NCI-H1694 (cell line): ENCODE data around the gene JPT2.

Experiments
- DNase-seq: peaks from one replicate; lab custom pipeline; 2025; lab: John Stamatoyannopoulos, UW

The JPT2 gene

DNA sequence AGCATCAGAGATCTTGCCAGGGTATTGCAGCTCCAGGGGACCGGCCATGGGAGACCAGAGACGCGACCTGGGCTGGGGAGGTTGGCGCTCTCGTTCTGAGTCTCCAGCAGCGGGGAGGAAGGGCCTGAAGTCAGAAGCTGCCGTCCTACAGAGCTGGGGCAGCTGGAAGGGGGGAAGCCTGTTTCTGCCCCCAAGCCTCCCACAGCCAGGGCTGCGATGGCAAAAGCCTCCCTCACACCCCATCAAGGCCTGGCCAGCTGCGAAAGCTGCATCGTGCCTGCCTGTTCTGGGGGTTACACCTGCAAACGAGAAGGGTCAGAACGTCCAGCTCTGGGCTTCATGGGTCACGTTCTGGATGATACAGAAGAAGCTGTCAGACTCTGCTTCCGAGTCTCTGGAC, 54.0 kb downstream of the JPT2 start:
- DNase-seq, result no peak

DNA sequence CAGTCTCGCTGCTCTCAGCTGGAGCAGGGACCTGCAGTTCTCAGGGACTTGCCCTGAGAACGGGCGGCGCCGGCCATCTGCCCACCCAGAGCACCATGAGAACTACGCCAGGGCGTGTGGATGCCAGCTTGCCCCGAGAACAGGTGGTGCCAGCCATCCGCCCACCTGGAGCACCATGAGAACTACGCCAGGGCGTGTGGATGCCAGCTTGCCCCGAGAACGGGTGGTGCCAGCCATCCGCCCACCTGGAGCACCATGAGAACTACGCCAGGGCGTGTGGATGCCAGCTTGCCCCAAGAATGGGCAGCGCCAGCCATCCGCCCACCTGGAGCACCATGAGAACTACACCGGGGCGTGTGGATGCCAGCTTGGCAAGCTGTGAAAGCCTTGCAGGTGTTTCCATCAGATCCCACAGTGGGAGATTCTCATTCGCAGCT, 54.5 kb downstream of the JPT2 start:
- DNase-seq, result peak; percentile 16

DNA sequence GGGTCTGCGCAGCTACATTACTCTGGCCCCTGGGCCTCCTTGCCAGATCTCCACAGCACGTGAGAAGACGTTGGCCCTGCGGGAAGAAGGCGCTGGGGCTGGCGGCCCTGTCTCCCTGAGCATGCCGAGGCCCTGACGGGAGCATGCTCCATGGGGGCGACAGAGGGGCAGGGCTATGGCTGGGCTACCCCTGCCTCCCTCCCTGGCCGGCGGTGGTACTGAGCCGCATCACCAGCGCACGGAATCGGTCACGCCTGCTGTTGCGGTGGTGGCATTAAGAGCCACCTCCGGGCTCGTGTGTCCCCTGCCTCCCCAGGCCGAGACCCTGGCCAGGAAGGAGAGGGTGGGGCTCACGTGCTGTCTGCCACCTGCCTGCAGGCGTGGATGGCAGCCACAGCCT, 56.0 kb downstream of the JPT2 start:
- DNase-seq, result no peak

DNA sequence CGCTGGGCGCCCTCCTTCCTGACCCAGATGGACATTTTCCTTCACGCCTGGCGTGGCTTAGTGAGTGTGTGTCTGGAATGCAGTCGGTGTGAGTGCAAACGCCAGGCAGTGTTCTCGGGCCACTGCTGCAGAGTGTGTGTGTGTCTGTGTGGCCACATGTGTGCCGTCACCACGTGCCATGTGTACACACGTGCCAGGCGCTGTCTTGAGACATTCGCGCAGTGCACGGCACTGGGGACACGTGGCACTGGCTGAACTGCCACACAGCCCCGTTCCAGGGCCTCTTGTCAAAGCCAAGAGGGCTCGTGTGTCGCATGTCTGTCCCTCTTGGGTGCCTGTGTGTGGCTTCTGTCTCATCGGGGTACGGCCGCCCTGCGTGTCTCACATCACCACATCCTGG, 56.7 kb downstream of the JPT2 start:
- DNase-seq, result no peak

DNA sequence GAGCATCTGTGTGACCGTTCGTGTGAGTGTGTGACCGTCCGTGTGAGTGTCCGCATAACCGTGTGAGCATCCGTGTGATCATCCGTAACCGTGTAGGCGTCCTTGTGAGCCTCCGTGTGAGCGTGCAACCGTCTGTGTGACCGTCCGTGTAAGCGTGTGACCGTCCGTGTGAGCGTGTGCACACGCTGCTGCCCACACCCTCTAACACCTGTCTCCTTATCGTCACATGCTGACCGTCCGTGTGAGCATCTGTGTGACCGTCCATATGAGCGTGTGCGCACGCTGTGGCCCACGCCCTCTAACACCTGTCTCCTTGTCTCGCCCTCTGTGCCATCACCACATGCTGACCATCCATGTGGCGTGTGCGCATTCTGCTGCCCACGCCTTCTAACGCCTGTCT, 62.2 kb downstream of the JPT2 start:
- no peak for DNase-seq

DNA sequence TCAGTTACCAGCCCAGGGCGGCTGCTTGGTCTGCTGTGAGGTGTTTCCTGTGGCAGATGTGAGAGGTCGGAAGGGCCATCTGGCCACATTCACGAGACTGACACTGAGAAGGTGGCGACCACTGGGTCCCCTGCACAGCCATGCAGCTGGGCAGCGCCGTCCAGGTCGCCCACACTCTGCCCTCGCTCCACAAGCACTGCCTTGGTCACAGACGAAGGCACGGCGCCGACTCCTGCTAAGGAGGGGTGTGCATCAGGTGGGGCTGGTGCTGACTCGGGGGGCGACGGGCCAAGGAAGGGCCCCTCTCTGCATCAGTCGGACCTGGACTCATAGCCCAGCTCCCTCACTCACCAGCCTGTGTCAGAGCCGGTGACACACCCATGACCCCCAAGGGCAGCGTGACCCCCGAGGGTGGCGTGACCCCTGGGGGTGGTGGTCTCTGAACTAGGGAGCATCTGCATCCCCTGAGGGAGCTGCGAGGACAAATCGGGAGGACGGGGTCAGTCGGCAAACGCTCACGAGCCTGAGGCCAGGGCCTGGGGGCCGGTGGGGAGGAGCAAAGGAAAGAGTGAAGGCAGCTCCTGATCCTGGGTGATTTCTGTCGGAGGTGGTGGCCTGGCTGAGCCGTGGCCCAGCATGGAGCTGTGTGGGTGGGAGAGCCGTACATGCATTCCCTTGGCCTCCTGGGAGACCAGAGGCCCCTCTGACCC, 62.9 kb downstream of the JPT2 start:
- DNase-seq, result no peak

DNA sequence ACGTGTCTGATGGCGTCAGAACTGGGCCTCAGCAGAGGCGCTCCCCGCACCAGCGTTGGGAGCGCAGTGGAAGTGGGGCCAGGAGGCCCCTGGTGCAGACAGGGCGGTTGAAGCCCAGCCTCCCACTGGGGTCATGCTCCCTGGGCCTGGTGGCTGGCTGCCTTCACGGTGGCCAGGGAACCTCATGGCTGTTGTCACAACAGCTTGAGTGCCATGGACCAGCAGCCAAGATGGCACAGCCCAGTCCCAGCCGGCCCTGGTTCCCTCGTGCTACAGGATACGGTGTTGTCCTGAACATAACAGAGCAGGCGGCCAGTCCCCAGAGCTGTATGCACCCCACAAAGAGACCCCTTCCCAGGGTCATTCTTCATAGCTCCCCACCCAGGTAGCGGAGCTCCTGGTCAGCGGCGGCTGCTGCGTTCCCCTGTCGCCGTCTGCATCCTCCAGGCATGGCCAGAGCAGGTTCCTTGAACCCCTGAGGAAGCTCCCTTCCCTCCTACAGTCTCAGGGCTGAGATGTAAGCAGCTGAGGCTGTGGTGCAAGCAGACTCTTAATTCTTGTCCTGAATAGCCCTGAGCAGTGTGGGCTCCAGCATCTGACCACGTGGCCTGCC, 63.6 kb downstream of the JPT2 start:
- DNase-seq, result no peak

DNA sequence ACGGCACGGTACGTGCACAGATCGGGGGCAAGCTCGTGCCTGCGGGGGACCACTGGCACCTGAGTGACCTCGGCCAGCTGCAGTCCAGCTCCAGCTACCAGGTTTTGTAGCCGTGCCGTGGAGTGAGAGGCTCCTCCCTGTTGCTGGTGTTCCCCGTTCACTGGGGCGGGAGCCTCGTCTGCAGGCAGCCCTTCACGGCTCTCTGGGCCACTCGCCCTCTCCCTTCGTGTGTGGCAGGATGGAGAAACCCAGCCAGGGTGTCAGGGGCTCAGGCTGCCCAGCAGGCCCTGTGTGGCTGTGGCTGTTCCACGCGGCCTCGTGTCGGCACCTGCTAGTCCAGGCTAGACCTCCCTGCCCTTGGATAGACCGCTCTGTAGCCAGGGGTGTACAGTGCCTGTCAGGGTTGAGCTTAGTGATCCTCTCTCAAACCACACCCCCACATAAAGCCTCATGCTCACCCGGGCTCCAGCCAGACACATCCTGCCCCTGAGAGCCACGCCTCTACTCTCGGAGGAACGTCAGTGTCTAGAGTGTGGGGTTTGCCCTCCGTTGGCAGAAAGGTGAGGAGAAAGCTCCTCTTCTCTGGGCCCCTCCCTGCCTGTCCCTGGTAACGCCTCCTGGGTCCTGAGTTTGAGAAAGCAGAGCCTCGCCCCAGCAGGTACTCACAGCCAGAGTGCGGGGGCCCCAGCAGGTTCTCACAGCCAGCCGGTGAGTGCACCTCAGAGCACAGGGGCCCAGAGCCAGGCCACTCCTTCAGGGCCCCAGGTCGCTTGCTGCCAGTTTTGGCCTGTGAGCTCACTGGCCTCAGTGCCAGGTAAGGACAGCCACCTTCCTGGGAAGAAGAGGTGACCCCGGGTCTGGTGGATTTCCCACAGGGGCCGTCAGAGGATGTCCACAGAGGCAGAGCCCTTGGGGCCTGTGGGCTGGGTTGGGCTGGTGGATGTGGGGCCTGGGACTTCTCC, 65.6 kb downstream of the JPT2 start:
- DNase-seq, result no peak

DNA sequence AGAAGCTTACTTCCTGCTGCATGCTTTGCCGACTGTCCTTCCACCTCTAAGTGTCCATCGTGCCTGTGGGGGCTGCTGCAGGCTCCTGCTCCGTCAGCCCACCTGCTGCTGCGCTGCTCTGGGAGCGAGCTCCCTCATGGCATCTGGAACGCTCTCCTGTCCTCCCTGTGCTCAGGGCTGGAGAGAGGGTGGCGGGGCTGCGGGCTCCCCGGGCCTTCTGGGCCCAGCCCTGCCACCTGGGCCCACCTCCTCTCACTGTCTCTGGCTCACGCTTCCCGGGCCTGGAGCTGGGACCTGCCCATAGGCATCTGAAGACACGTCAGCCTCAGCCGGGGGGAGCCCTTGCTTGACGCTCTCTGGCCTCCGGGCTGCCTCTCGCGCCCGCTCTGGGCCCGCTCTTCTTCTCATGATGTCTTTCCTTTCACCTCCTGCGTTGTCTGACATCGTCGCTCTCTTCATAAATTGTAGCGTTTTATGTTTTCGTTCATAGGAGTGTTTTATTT, 66.3 kb downstream of the JPT2 start:
- DNase-seq, result no peak

DNA sequence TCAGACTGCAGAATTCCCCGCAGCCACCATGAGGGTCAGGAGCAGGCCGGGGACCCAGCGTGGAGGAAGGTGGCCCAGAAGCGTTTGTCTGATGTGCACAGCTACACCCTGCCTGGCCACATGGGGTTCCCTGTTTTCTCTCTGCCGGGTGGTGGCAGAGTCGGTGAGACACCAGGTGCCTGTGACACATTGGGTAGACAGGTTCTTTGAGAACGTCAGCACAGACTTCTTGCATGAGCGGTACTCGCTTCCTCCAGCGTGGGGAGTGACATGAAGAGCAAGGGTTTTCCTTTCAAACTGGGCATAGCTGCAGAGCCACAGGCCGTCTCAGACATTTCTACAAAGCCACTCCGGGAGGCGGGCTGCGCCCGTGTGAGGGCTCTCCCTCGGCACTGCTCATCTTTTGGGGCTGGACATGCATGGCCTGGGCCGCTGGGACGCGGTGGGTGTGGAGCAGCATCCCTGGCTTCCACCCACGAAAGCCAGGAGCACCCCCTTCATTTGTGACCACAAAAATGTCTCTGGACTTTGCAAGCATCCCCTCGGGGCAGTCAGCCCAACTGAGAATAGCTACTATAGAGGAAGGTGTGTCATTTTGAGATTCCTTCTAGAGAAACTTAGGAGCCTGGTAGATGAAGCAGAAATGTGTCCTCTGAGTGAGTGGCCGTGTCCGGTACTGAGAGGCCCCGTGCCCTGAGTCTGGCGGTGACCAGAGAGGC, 67.3 kb downstream of the JPT2 start:
- no peak for DNase-seq

DNA sequence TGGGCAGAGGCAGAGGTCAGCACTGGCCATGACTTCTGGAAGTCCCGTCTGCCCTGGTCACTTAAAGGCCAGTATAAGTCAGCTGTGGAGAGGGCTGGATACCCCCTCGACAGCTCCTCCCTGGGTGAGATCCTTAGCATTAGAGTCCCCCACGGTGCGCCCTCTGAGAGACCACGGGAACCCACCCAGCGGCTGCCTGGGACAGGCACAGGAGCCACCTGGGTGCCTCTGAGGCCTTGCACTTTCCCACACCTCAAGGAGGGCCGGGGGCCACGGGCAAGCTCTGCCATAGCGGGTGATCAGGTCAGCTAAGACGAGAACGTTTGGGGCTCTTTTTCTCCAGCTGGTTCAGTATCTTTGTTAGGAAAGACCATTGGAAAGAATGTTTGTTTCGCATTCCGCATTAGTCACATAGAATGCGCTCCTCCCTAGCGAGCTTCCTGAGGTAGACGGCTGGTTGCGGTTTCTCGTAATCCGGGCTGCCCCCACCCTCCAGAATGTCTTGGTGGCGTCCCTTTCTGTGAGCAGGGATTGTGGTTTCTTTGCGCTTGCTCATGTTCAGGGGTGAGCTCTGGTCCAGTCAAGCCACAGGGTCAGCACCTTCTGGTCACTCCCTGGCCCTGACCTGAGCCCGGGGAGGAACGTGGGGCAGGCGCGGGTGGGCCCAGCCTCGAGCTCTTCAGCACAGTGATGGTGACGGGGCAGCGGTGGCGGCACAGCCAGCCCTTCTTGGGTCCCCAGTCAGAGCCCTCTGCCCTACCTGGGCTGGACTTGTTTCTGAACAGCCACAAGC, 68.0 kb downstream of the JPT2 start:
- no peak for DNase-seq

DNA sequence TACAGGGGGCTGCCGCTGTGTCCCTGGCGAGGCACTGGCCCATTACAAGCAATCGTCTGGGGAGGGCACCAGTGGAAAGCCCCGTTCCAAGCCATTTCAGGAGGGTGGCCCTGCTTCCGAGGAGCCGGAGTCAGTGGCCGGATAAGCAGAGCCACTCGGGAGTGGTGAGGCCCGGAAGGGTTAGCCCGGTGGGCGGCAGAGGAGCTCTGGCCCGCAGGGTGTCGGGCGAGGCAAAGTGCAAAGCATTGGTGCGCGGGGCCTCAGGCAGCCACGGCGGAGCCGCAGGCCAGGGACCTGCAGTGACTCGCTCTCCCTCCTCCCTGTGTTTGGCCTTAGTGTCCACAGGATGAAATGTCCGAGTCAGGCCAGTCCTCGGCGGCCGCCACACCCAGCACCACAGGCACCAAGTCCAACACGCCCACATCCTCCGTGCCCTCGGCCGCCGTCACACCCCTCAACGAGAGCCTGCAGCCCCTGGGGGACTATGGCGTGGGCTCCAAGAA, 68.7 kb downstream of the JPT2 start:
- DNase-seq, result no peak

DNA sequence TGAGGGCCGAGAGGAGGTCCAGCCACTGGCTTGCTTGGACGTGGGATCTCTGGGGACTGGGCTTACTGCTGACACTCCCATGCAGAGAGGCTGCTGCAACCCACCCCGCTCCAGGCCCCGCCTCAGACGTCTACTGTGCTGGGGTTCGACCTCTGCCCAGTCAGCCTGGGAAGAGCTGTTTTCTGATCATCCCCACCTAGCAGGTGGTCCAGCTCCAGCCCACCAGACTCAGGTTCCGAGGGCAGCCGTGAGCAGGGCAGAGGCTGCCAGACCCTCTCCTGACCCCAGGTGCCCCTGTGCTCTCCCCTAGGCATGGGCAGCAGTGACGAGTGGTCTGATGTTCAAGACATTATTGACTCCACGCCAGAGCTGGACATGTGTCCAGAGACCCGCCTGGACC, 69.9 kb downstream of the JPT2 start:
- DNase-seq, result no peak

DNA sequence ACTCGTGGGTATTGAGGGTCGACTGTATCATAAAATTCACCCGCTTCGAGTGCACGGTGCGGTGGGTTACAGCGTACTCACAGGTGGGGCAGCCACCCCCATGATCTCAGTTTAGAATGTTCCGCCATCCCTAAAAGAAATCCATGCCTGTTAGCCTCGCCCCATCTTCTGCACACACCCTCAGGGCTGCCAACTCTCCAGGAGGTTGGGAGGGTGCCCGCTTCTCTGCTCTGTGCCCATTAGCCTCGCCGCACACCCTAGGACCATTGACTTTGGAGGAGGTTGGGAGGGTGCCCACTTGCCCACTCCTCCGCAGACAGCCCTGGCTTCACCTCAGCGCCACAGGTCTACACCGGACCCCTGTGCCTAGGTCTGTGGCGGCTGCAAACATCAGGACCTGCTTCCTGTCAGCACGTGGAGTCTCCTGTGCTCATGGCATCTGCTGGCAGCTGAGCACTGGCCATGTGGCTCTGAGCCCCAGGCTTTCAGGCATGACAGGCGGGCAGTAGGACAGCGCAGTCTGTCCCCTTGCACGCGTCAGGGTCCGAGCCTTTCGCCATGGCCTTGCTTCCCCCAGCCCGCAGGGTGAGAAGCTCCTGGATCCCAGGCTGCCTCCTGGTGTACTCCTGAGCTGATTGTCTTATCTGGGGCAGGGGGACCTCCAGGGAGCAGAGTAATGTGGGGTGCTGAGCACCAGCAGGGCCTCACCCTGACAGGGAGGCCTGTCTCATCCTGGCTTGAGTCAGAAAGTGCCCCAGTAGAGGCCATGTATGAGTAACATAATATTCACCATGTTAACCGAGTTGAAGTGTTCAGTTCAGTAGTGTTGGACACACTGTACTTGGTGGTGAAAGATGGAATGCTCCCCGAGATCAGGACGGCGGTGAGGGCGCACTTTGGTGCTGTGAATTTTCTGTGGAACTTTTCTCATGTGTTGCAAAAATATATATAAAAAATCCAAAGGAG, 71.4 kb downstream of the JPT2 start:
- DNase-seq, result no peak
